ENCODE results near the gene AKAP6. TPM values are rescaled to one million over a fixed set of nuclear protein-coding genes. Genes with fewer than 3 reads are reported as not detected.

The AKAP6 gene
- total and polyA plus RNA-seq, 2 of the 8 experiments (the other 6 are each of a cell fraction or from before 2014, with no cell fraction given): 0.09 to 0.89 TPM

GRCh38 chr14:32434880-32435279 lies 105.8 kb downstream of the AKAP6 start:
- Histone ChIP-seq H2BK5ac (ENCODE audit: low read depth, low read length) (no peak overlapping the region), H2BK120ac (replicated peaks; ENCODE audit: low read depth, low read length) (no peak overlapping the region), H3K23me2 (ENCODE audit: low read depth, low read length) (no peaks in the 10 kb centered on the region), H2BK12ac (ENCODE audit: low read depth, low read length) (no peak overlapping the region), H4K8ac (ENCODE audit: extremely low read depth, insufficient read depth, low read length) (no peak overlapping the region), H3K4me1 (replicated peaks in 1 of 4; ENCODE audit: control insufficient read depth in 3 of 4, insufficient read depth in 4 of 4, low read length in 3 of 4) (peaks cover 0 to 5% (median 0%) of the 10 kb centered on the region in 4 experiments; a peak in 1 of 7 replicates), H2AFZ (ENCODE audit: low read length) (no peak overlapping the region), H3K4me3 (ENCODE audit: extremely low read depth in 1 of 4, insufficient read depth in 2 of 4, low read depth in 3 of 4, low read length in 4 of 4) (no peak overlapping the region), H3K14ac (ENCODE audit: insufficient read length) (no peak overlapping the region), H3K27me3 (replicated peaks in 1 of 4; ENCODE audit: control insufficient read depth in 3 of 4, extremely low read depth in 1 of 4, insufficient read depth in 3 of 4, low read length in 3 of 4) (no peaks in the 10 kb centered on the region), H3K56ac (replicated peaks; ENCODE audit: insufficient read length, low read depth, low read length) (no peak overlapping the region), H3K18ac (ENCODE audit: extremely low read depth, low read length) (no peak overlapping the region), H3K79me2 (ENCODE audit: control insufficient read depth in 1 of 2, insufficient read depth in 2 of 2, low read length in 2 of 2) (no peaks in the 10 kb centered on the region), H2BK20ac (ENCODE audit: low read length) (no peak overlapping the region), H4K5ac (ENCODE audit: insufficient read length, low read depth, low read length) (no peak overlapping the region), H2BK15ac (ENCODE audit: low read length) (no peak overlapping the region), H4K20me1 (replicated peaks in 1 of 2; ENCODE audit: control insufficient read depth in 1 of 2, insufficient read depth in 2 of 2, low read length in 2 of 2) (no peaks in the 10 kb centered on the region), H3K9me3 (ENCODE audit: insufficient read depth in 2 of 2, low read depth in 1 of 2, low read length in 1 of 2) (no peaks in the 10 kb centered on the region), H3K4me2 (ENCODE audit: insufficient read depth in 1 of 2, low read depth in 2 of 2, low read length in 2 of 2) (no peak overlapping the region), H2AK5ac (ENCODE audit: low read depth, low read length) (no peak overlapping the region), H3K27ac (ENCODE audit: low read depth, low read length) (no peak overlapping the region), H3K23ac (ENCODE audit: insufficient read length) (no peak overlapping the region), H3K36me3 (ENCODE audit: control insufficient read depth in 2 of 4, insufficient read depth in 4 of 4, low read length in 3 of 4) (no peaks in the 10 kb centered on the region), H4K91ac (replicated peaks; ENCODE audit: insufficient read length, low read length) (no peak overlapping the region), H3K9ac (replicated peaks in 1 of 4; ENCODE audit: extremely low read depth in 1 of 4, low read depth in 3 of 4, low read length in 3 of 4) (no peak overlapping the region), H3K4ac (replicated peaks; ENCODE audit: insufficient read length, low read depth, low read length) (no peak overlapping the region), H3K79me1 (ENCODE audit: low read depth, low read length) (no peaks in the 10 kb centered on the region)
- CTCF ChIA-PET (ENCODE audit: partially characterized antibody): no interaction called here
- DNase-seq (ENCODE audit: low read depth in 1 of 2, low spot score in 2 of 2) (no peak), FAIRE-seq (no peak)
- POLR2A ChIA-PET (ENCODE audit: partially characterized antibody): no interaction called here
- TF ChIP-seq SP4 (IDR thresholded peaks at IDR 0.05; ENCODE audit: low read length) (no peak), ZNF274 (IDR thresholded peaks at IDR 0.05; ENCODE audit: borderline replicate concordance, extremely low read depth, low read length) (no peak), CBX8 (IDR thresholded peaks at IDR 0.05; ENCODE audit: borderline replicate concordance, low read depth, low read length) (no peak), CREB1 (IDR thresholded peaks at IDR 0.05) (no peak), CEBPB (IDR thresholded peaks at IDR 0.05; ENCODE audit: low read depth, low read length) (no peak), NRF1 (IDR thresholded peaks at IDR 0.05; ENCODE audit: low read depth, low read length) (no peak), FOSL1 (IDR thresholded peaks at IDR 0.05; ENCODE audit: insufficient read depth, low read depth, low read length) (no peak), NANOG (IDR thresholded peaks at IDR 0.05; ENCODE audit: insufficient read depth, low read depth, low read length, poor library complexity, severe bottlenecking) (no peak), RFX5 (IDR thresholded peaks at IDR 0.05; ENCODE audit: borderline replicate concordance, low read depth, low read length) (no peak), MAFK (IDR thresholded peaks at IDR 0.05; ENCODE audit: low read depth, low read length) (no peak), GTF2F1 (IDR thresholded peaks at IDR 0.05; ENCODE audit: borderline replicate concordance, low read depth, low read length) (no peak), GABPA (IDR thresholded peaks at IDR 0.05; ENCODE audit: borderline replicate concordance, insufficient read depth, low read length) (no peak), BACH1 (IDR thresholded peaks at IDR 0.05; ENCODE audit: low read length) (no peak), CBX5 (IDR thresholded peaks at IDR 0.05; ENCODE audit: low read depth, low read length) (no peak)
